Breast epithelium (tissue), 4 donors: ENCODE measurements around the gene SDK1. TPM values are rescaled to one million over a fixed set of nuclear protein-coding genes. Genes with fewer than 3 reads are reported as not detected.

Experiments used
- DNase-seq, 2 donors: peaks; one replicate each; pipeline ENCODE4 v3.0.0-alpha.2; 2019; ENCODE audit warnings: low spot score in 2 of 2
- H3K27ac ChIP-seq, 2 donors: fragments of 200-600 bp; sonication (generic) in 1 of 2; one replicate each; pipeline ENCODE4 v1.5.1; 2016 to 2019; ENCODE audit warnings: mild to moderate bottlenecking in 1 of 2
- H3K27me3 ChIP-seq, 2 donors: fragments of 200-600 bp; sonication (generic) in 1 of 2; one replicate each; pipeline versions ENCODE4 v1.5.1 to v1.6.0; 2017 to 2019; ENCODE audit warnings: control low read depth in 1 of 2, mild to moderate bottlenecking in 1 of 2
- H3K36me3 ChIP-seq: fragments of 200-600 bp; one replicate; pipeline ENCODE4 v1.5.1; 2019
- H3K4me1 ChIP-seq, 2 donors: fragments of 200-600 bp; sonication (generic); one replicate each; pipeline ENCODE4 v1.5.1; 2016 to 2019; ENCODE audit warnings: control low read depth in 1 of 2
- H3K4me3 ChIP-seq, 3 donors: fragments of 200-600 bp; sonication (generic); 1 replicate in 2 of 3; 2 replicates in 1 of 3; pipeline ENCODE4 v1.5.1; 2016 to 2019; ENCODE audit warnings: mild to moderate bottlenecking in 3 of 3, moderate library complexity in 2 of 3
- H3K9me3 ChIP-seq, 2 donors: fragments of 200-600 bp; sonication (generic) in 1 of 2; one replicate each; pipeline ENCODE4 v1.5.1; 2016 to 2019; ENCODE audit warnings: control low read depth in 1 of 2
- CTCF ChIP-seq, 3 donors: fragments of 450-650 bp; IDR thresholded peaks; one replicate each; pipeline ENCODE4 v1.5.1; 2016 to 2017; ENCODE audit warnings: antibody characterized with exemption in 3 of 3, mild to moderate bottlenecking in 3 of 3, moderate library complexity in 3 of 3
- POLR2A ChIP-seq: fragments of 450-650 bp; IDR thresholded peaks from one replicate; pipeline ENCODE4 v1.6.1; 2016; ENCODE audit warnings: antibody characterized with exemption, mild to moderate bottlenecking, moderate library complexity
- POLR2AphosphoS5 ChIP-seq, 3 donors: sonication (generic); formaldehyde crosslinking; IDR thresholded peaks; one replicate each; pipeline ENCODE4 v1.6.1; 2017; ENCODE audit warnings: antibody characterized with exemption in 3 of 3
- intact Hi-C: fragments of 100-400 bp; cut with DNase I; formaldehyde crosslinking; loops from one replicate; pipeline ENCODE4 v1.15.1; 2023; ENCODE audit warnings: low total_unique reads
- total RNA-seq, 3 donors: library from RNA; depleted of rRNA; stranded (reverse); fragments of >200 nt; gene quantifications; one replicate each; pipeline ENCODE4 v1.1.0, GENCODE V29; 2016

The SDK1 gene
- total RNA-seq, 3 donors from 2014 or later = 3.7 to 18.2 (median 6.6) TPM

DNA sequence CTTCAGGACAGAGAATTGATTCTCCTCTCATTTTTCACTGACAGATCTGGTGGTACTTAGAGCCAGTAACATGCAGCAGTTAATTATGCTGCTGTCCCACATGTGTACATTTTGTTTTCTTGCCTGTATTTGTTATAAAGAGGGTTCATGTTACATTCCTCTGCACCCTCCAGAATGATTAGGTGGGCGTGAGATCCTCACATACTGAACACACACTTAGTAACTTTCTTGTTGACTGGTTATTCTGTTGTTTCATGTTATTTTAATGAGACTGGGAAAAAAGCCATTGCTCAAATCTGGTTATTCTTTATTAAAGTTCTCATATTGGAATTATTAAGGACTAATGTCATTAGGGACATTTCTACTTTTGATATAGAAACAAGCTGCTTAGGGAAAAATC, 409.1 kb downstream of the SDK1 start:
- no peak overlapping the region for H3K27ac ChIP-seq
- no peaks in the 10 kb centered on the region for H3K4me1 ChIP-seq
- TF ChIP-seq POLR2AphosphoS5 (IDR thresholded peaks at IDR 0.05) (no peak), CTCF (IDR thresholded peaks at IDR 0.05) (no peak), POLR2A (no peak)
- H3K4me3 ChIP-seq = no peak overlapping the region
- H3K36me3 ChIP-seq = no peaks in the 10 kb centered on the region
- no peaks in the 10 kb centered on the region for H3K27me3 ChIP-seq
- DNase-seq = no peak
- intact Hi-C loops = no loop called here
- H3K9me3 ChIP-seq = peaks cover 6 to 10% of the 10 kb centered on the region in 2 donors

GRCh38 chr7:3710531-3710930, 409.5 kb downstream of the SDK1 start:
- H3K4me3 ChIP-seq = no peak overlapping the region
- H3K27me3 ChIP-seq = no peaks in the 10 kb centered on the region
- DNase-seq = no peak
- no peaks in the 10 kb centered on the region for H3K4me1 ChIP-seq
- no peaks in the 10 kb centered on the region for H3K36me3 ChIP-seq
- H3K9me3 ChIP-seq = peaks cover 6 to 9% of the 10 kb centered on the region in 2 donors
- TF ChIP-seq POLR2AphosphoS5 (IDR thresholded peaks at IDR 0.05) (no peak), CTCF (IDR thresholded peaks at IDR 0.05) (no peak)
- no peak overlapping the region for H3K27ac ChIP-seq
- intact Hi-C loops = no loop called here

- H3K36me3 ChIP-seq = no peaks in the 10 kb centered on the region
- peaks cover 6 to 9% of the 10 kb centered on the region in 2 donors for H3K9me3 ChIP-seq
- H3K4me3 ChIP-seq = no peak overlapping the region
- no peak overlapping the region for H3K27ac ChIP-seq
- TF ChIP-seq CTCF (IDR thresholded peaks at IDR 0.05) (no peak), POLR2AphosphoS5 (IDR thresholded peaks at IDR 0.05) (no peak), POLR2A (no peak)
- no peaks in the 10 kb centered on the region for H3K4me1 ChIP-seq
- DNase-seq = no peak
- intact Hi-C loops = no loop called here
- no peaks in the 10 kb centered on the region for H3K27me3 ChIP-seq
These were observed 411.8 kb downstream of the SDK1 start for GRCh38 chr7:3712841-3713240.

DNA sequence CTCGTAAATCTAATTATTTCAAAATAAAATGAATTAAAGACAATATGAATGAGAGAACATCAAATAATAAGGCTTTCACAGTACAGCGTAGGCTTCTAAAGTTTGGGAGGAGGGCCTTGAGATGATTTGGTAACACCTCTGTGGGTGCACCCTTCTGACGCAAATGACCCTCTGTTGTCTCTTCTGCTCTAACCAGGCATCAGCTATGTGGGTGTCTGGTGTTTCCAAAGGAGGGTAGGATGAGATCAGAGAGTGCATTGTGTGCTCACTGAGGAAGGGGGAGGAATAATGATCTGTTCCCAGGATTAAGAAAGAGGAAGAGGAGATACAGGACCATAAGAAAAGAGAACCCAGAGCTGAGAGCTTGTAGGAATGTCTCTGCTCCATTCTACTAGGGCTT, 420.4 kb downstream of the SDK1 start:
- intact Hi-C loops = no loop called here
- H3K4me3 ChIP-seq = no peak overlapping the region
- no peaks in the 10 kb centered on the region for H3K27me3 ChIP-seq
- H3K9me3 ChIP-seq = no peaks in the 10 kb centered on the region
- H3K36me3 ChIP-seq = no peaks in the 10 kb centered on the region
- no peak overlapping the region for H3K27ac ChIP-seq
- H3K4me1 ChIP-seq = no peaks in the 10 kb centered on the region
- DNase-seq = no peak
- TF ChIP-seq CTCF (IDR thresholded peaks at IDR 0.05) (no peak), POLR2AphosphoS5 (IDR thresholded peaks at IDR 0.05) (no peak), POLR2A (no peak)

GRCh38 chr7:3722396-3722922, 421.4 kb downstream of the SDK1 start:
- intact Hi-C loops = no loop called here
- H3K36me3 ChIP-seq = no peaks in the 10 kb centered on the region
- no peak overlapping the region for H3K4me3 ChIP-seq
- no peaks in the 10 kb centered on the region for H3K4me1 ChIP-seq
- no peak overlapping the region for H3K27ac ChIP-seq
- H3K27me3 ChIP-seq = no peaks in the 10 kb centered on the region
- no peak for DNase-seq
- TF ChIP-seq CTCF (IDR thresholded peaks at IDR 0.05) (no peak), POLR2AphosphoS5 (IDR thresholded peaks at IDR 0.05) (no peak), POLR2A (no peak)
- H3K9me3 ChIP-seq = no peaks in the 10 kb centered on the region
